NT2/D1 (cell line): Measurements from ENCODE around the gene TTF1.

Experiments used
- DNase-seq: peaks from one replicate; pipeline ENCODE4 v3.0.0-alpha.2; 2011; ENCODE audit warnings: low read depth, low spot score
- H3K27me3 ChIP-seq: 2 replicates; pipeline ENCODE4 v1.6.0; 2011; ENCODE audit warnings: mild to moderate bottlenecking; ENCODE audit not compliant: insufficient read length, insufficient read depth
- H3K36me3 ChIP-seq: 2 replicates; pipeline ENCODE4 v1.6.1; 2011; ENCODE audit warnings: mild to moderate bottlenecking, low read length, mixed read lengths; ENCODE audit not compliant: insufficient read depth, insufficient read length
- H3K4me1 ChIP-seq: 2 replicates; pipeline ENCODE4 v1.5.1; 2011; ENCODE audit not compliant: insufficient read depth, insufficient read length
- H3K4me3 ChIP-seq: 2 replicates; pipeline ENCODE4 v1.5.1; 2011; ENCODE audit warnings: low read depth; ENCODE audit not compliant: insufficient read length
- H3K9ac ChIP-seq: 2 replicates; pipeline ENCODE4 v1.6.0; 2011; ENCODE audit warnings: low read depth; ENCODE audit not compliant: insufficient read length
- H3K9me3 ChIP-seq: 2 replicates; pipeline ENCODE4 v1.5.1; 2011; ENCODE audit warnings: mild to moderate bottlenecking, low read length; ENCODE audit not compliant: insufficient read depth
- SUZ12 ChIP-seq: IDR thresholded peaks from 2 replicates; pipeline ENCODE4 v1.6.1; 2011; ENCODE audit not compliant: insufficient read length, insufficient read depth; ENCODE audit errors: extremely low read depth
- YY1 ChIP-seq: IDR thresholded peaks from 2 replicates; pipeline ENCODE4 v1.6.1; 2011; ENCODE audit not compliant: insufficient read length, insufficient read depth
- ZNF274 ChIP-seq: IDR thresholded peaks from 2 replicates; pipeline ENCODE4 v1.6.1; 2011; ENCODE audit warnings: mild to moderate bottlenecking, low read depth, low read length

The TTF1 gene

GRCh38 chr9:132441404-132441803 lies 34.8 kb upstream of the TTF1 start:
- H3K9me3 ChIP-seq, result no peaks in the 10 kb centered on the region
- H3K36me3 ChIP-seq, result no peaks in the 10 kb centered on the region
- H3K4me3 ChIP-seq, result no peak overlapping the region
- H3K4me1 ChIP-seq, result peaks cover 9% of the 10 kb centered on the region
- H3K27me3 ChIP-seq, result no peaks in the 10 kb centered on the region
- no peak for DNase-seq
- H3K9ac ChIP-seq, result no peak overlapping the region
- no peak for TF ChIP-seq SUZ12
- TF ChIP-seq YY1, result no peak
- no peak for TF ChIP-seq ZNF274

GRCh38 chr9:132440735-132441134 lies 34.1 kb upstream of the TTF1 start:
- H3K27me3 ChIP-seq, result no peaks in the 10 kb centered on the region
- H3K9me3 ChIP-seq, result no peaks in the 10 kb centered on the region
- H3K4me1 ChIP-seq, result peaks cover 9% of the 10 kb centered on the region
- TF ChIP-seq YY1 (no peak), SUZ12 (no peak), ZNF274 (no peak)
- H3K36me3 ChIP-seq, result no peaks in the 10 kb centered on the region
- DNase-seq, result no peak
- no peak overlapping the region for H3K4me3 ChIP-seq
- H3K9ac ChIP-seq, result no peak overlapping the region

- no peak for DNase-seq
- H3K27me3 ChIP-seq, result no peaks in the 10 kb centered on the region
- no peak for TF ChIP-seq SUZ12
- TF ChIP-seq YY1, result no peak
- no peak for TF ChIP-seq ZNF274
- peaks cover 9% of the 10 kb centered on the region for H3K4me1 ChIP-seq
- no peaks in the 10 kb centered on the region for H3K9me3 ChIP-seq
- no peak overlapping the region for H3K4me3 ChIP-seq
- H3K9ac ChIP-seq, result no peak overlapping the region
- H3K36me3 ChIP-seq, result no peaks in the 10 kb centered on the region
Observed at GRCh38 chr9:132439153-132439552, 32.5 kb upstream of the TTF1 start.

GRCh38 chr9:132434881-132435280 lies 28.2 kb upstream of the TTF1 start:
- no peak overlapping the region for H3K9ac ChIP-seq
- no peak for TF ChIP-seq ZNF274

GRCh38 chr9:132430998-132431397 lies 24.4 kb upstream of the TTF1 start:
- DNase-seq, result no peak
- Histone ChIP-seq H3K4me1 (peaks cover 3% of the 10 kb centered on the region), H3K27me3 (no peaks in the 10 kb centered on the region), H3K9ac (no peak overlapping the region), H3K36me3 (no peaks in the 10 kb centered on the region), H3K4me3 (no peak overlapping the region), H3K9me3 (no peaks in the 10 kb centered on the region)
- TF ChIP-seq ZNF274, result no peak
- no peak for TF ChIP-seq SUZ12
- no peak for TF ChIP-seq YY1

More at GRCh38 chr9:132434881-132435280, 28.2 kb upstream of the TTF1 start:
- H3K4me1 ChIP-seq, result no peaks in the 10 kb centered on the region
- DNase-seq, result no peak
- no peaks in the 10 kb centered on the region for H3K9me3 ChIP-seq
- H3K27me3 ChIP-seq, result no peaks in the 10 kb centered on the region
- H3K36me3 ChIP-seq, result no peaks in the 10 kb centered on the region
- H3K4me3 ChIP-seq, result no peak overlapping the region

GRCh38 chr9:132426639-132427414 lies 20.2 kb upstream of the TTF1 start:
- Histone ChIP-seq H3K36me3 (no peaks in the 10 kb centered on the region), H3K9me3 (no peaks in the 10 kb centered on the region), H3K4me3 (no peak overlapping the region), H3K4me1 (peaks cover 3% of the 10 kb centered on the region), H3K27me3 (no peaks in the 10 kb centered on the region), H3K9ac (no peak overlapping the region)
- TF ChIP-seq YY1 (no peak), SUZ12 (no peak), ZNF274 (no peak)
- DNase-seq, result no peak

- Histone ChIP-seq H3K36me3 (no peaks in the 10 kb centered on the region), H3K9me3 (no peaks in the 10 kb centered on the region), H3K27me3 (no peaks in the 10 kb centered on the region), H3K9ac (no peak overlapping the region), H3K4me3 (no peak overlapping the region), H3K4me1 (peaks cover 3% of the 10 kb centered on the region)
- TF ChIP-seq YY1, result no peak
- TF ChIP-seq SUZ12, result no peak
- no peak for TF ChIP-seq ZNF274
- DNase-seq, result no peak
Observed at GRCh38 chr9:132425675-132426062, 19.0 kb upstream of the TTF1 start.
